PC-3 (cell line): ENCODE data around the gene OTOF.

Source experiments
- EZH2 ChIP-seq: fragments of 300-600 bp; sonication (generic); IDR thresholded peaks from one replicate; pipeline ENCODE4 v1.6.1; 2017; ENCODE audit warnings: antibody characterized with exemption, mild to moderate bottlenecking, low read length; ENCODE audit not compliant: unreplicated experiment
- EZH2phosphoT487 ChIP-seq: fragments of 300-600 bp; sonication (generic); IDR thresholded peaks from 2 replicates; pipeline ENCODE4 v1.6.1; 2018; ENCODE audit warnings: mild to moderate bottlenecking, antibody characterized with exemption, low read length, borderline replicate concordance
- TF ChIP-seq, protein P1 (sequence below): fragments of 300-600 bp; sonication (generic); conservative IDR thresholded peaks from 2 replicates; pipeline ENCODE4 v1.5.1; 2017; ENCODE audit warnings: antibody characterized with exemption, low read depth, mild to moderate bottlenecking, low read length

DNA sequence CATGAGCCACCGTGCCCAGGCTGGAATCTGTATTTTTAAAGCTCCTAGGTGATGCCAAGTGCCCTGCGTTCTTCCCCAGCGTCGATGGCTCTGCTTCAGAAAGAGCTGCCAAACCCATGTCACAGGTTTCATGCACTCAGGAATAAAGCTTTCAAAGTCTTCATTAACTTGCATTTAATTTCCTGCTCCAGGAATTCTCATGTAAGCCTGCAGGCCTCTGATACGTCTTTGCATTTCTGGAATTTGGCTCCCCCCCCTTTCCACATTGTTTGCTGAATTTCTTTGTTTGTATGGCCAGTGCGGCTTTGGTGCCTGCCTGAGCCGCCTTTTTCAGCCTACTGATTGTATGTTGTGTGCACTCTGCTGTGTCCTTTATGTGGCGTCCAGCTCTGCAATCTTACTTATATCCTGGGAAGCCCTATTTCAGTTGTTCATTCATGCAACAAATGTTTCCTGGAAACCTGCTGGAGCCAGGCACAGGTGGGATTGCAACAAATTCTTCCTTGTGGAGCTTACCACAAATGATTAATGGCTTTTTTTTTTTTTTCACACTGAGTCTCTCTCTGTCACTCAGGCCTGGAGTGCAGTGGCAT lies 17.9 kb upstream of the OTOF start:
- TF ChIP-seq, protein P1, sequence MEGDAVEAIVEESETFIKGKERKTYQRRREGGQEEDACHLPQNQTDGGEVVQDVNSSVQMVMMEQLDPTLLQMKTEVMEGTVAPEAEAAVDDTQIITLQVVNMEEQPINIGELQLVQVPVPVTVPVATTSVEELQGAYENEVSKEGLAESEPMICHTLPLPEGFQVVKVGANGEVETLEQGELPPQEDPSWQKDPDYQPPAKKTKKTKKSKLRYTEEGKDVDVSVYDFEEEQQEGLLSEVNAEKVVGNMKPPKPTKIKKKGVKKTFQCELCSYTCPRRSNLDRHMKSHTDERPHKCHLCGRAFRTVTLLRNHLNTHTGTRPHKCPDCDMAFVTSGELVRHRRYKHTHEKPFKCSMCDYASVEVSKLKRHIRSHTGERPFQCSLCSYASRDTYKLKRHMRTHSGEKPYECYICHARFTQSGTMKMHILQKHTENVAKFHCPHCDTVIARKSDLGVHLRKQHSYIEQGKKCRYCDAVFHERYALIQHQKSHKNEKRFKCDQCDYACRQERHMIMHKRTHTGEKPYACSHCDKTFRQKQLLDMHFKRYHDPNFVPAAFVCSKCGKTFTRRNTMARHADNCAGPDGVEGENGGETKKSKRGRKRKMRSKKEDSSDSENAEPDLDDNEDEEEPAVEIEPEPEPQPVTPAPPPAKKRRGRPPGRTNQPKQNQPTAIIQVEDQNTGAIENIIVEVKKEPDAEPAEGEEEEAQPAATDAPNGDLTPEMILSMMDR: no peak
- TF ChIP-seq EZH2: no peak
- TF ChIP-seq EZH2phosphoT487: no peak
